Liver (tissue), 9 donors: Measurements from ENCODE around the gene NUDT22. TPM values are rescaled to one million over a fixed set of nuclear protein-coding genes. Genes with fewer than 3 reads are reported as not detected.

Experiments
- DNase-seq: peaks from one replicate; pipeline ENCODE4 v3.0.0-alpha.2; 2017; ENCODE audit warnings: low spot score
- H3K27ac ChIP-seq, 2 donors: one replicate each; pipeline ENCODE4 v1.7.0; 2013; ENCODE audit warnings: inconsistent platforms in 2 of 2, low read length in 2 of 2, control low read depth in 1 of 2, low read depth in 1 of 2, mild to moderate bottlenecking in 1 of 2
- H3K27me3 ChIP-seq, 4 donors: one replicate each; pipeline versions ENCODE4 v1.6.1 to v1.7.0; 2013; ENCODE audit warnings: low read length in 3 of 4, inconsistent platforms in 1 of 4, mild to moderate bottlenecking in 1 of 4, moderate library complexity in 1 of 4; ENCODE audit not compliant: control insufficient read depth in 4 of 4, insufficient read depth in 4 of 4
- H3K36me3 ChIP-seq, 4 donors: one replicate each; pipeline versions ENCODE4 v1.6.1 to v1.7.0; 2013; ENCODE audit warnings: low read length in 3 of 4, mild to moderate bottlenecking in 3 of 4, low read depth in 1 of 4, moderate library complexity in 1 of 4; ENCODE audit not compliant: control insufficient read depth in 4 of 4, insufficient read depth in 3 of 4
- H3K4me1 ChIP-seq, 4 donors: one replicate each; pipeline versions ENCODE4 v1.6.1 to v1.7.0; 2013; ENCODE audit warnings: low read length in 3 of 4, mild to moderate bottlenecking in 3 of 4, moderate library complexity in 1 of 4; ENCODE audit not compliant: control insufficient read depth in 4 of 4, insufficient read depth in 4 of 4
- H3K4me3 ChIP-seq, 3 donors: one replicate each; pipeline versions ENCODE4 v1.6.1 to v1.7.0; 2013; ENCODE audit warnings: low read length in 3 of 3, control low read depth in 1 of 3, low read depth in 1 of 3, mild to moderate bottlenecking in 1 of 3
- H3K9ac ChIP-seq, 2 donors: one replicate each; pipeline ENCODE4 v1.7.0; 2013; ENCODE audit warnings: low read length in 2 of 2, mild to moderate bottlenecking in 2 of 2, moderate library complexity in 2 of 2, control low read depth in 1 of 2, low read depth in 1 of 2
- H3K9me3 ChIP-seq, 4 donors: one replicate each; pipeline versions ENCODE4 v1.6.1 to v1.7.0; 2013; ENCODE audit warnings: low read length in 3 of 4; ENCODE audit not compliant: control insufficient read depth in 4 of 4
- CTCF ChIP-seq: fragments of 150-350 bp; IDR thresholded peaks from 2 replicates; pipeline ENCODE4 v1.5.1; 2017; ENCODE audit warnings: improper control_type of control experiment, low read depth, low read length; ENCODE audit not compliant: missing input control
- EGR1 ChIP-seq, 2 donors: IDR thresholded peaks; 2 replicates each; pipeline ENCODE4 v1.6.1; 2016 to 2018; ENCODE audit warnings: antibody characterized with exemption in 2 of 2, low read depth in 2 of 2
- FOXA1 ChIP-seq: IDR thresholded peaks from 2 replicates; pipeline ENCODE4 v1.6.1; 2016; ENCODE audit warnings: antibody characterized with exemption
- GABPA ChIP-seq, 2 donors: IDR thresholded peaks in 1 of 2; conservative IDR thresholded peaks in 1 of 2; 2 replicates each; pipeline ENCODE4 v1.6.1; 2016; ENCODE audit warnings: antibody characterized with exemption in 2 of 2, mild to moderate bottlenecking in 1 of 2, moderate library complexity in 1 of 2
- HNF4A ChIP-seq, 2 donors: conservative IDR thresholded peaks; 2 replicates each; pipeline ENCODE4 v1.6.1; 2016; ENCODE audit warnings: antibody characterized with exemption in 2 of 2, mild to moderate bottlenecking in 2 of 2
- HNF4G ChIP-seq: IDR thresholded peaks from 2 replicates; pipeline ENCODE4 v1.6.1; 2016; ENCODE audit warnings: antibody characterized with exemption
- MAX ChIP-seq: IDR thresholded peaks from 2 replicates; pipeline ENCODE4 v1.6.1; 2016; ENCODE audit warnings: antibody characterized with exemption
- NR2F2 ChIP-seq: IDR thresholded peaks from 2 replicates; pipeline ENCODE4 v1.6.1; 2016; ENCODE audit warnings: antibody characterized with exemption
- RAD21 ChIP-seq, 2 donors: IDR thresholded peaks; 2 replicates each; pipeline ENCODE4 v1.6.1; 2016; ENCODE audit warnings: antibody characterized with exemption in 2 of 2, mild to moderate bottlenecking in 2 of 2
- RXRA ChIP-seq, 2 donors: IDR thresholded peaks; 2 replicates each; pipeline ENCODE4 v1.6.1; 2017 to 2018; ENCODE audit warnings: antibody characterized with exemption in 2 of 2, mild to moderate bottlenecking in 1 of 2
- SP1 ChIP-seq: IDR thresholded peaks from 2 replicates; pipeline ENCODE4 v1.6.1; 2018; ENCODE audit warnings: antibody characterized with exemption, mild to moderate bottlenecking
- TAF1 ChIP-seq: conservative IDR thresholded peaks from 2 replicates; pipeline ENCODE4 v1.6.1; 2016; ENCODE audit warnings: antibody characterized with exemption, mild to moderate bottlenecking
- YY1 ChIP-seq: IDR thresholded peaks from 2 replicates; pipeline ENCODE4 v1.6.1; 2016; ENCODE audit warnings: antibody characterized with exemption, mild to moderate bottlenecking
- ZBTB33 ChIP-seq: IDR thresholded peaks from 2 replicates; pipeline ENCODE4 v1.6.1; 2016; ENCODE audit warnings: antibody characterized with exemption
- WGBS: extraction: QIAGEN DNeasy Blood & Tissue Kit; methylation state at CpG from one replicate; pipeline ENCODE4 v1.1.7; 2013; 5-methylcytosine and 5-hydroxymethylcytosine counted together
- polyA plus RNA-seq, 2 donors: library from polyadenylated mRNA; stranded (reverse) in 1 of 2; unstranded in 1 of 2; fragments of 200-250 nt in 1 of 2; fragments of >200 nt in 1 of 2; fragmentation: Nextera tagmentation in 1 of 2; extraction: Ambion mirVana in 1 of 2; gene quantifications; one replicate each; pipeline versions ENCODE4 v1.2.1 to v1.2.3, GENCODE V29; 2013 to 2015
- total RNA-seq, 2 donors: library from RNA; depleted of rRNA; stranded (reverse); fragments of >200 nt; gene quantifications; one replicate each; pipeline ENCODE4 v1.2.3, GENCODE V29; 2014
- TF ChIP-seq, protein P1 (sequence below): IDR thresholded peaks from 2 replicates; pipeline ENCODE4 v1.6.1; 2016; ENCODE audit warnings: antibody characterized with exemption, mild to moderate bottlenecking
- donor health status: healthy.
- donor health status: healthy.
- donor health status: healthy.
- donor health status: healthy.
- donor health status: healthy.

NUDT22 gene
- total and polyA plus RNA-seq, 4 donors: 20.0 to 47.8 (median 41.2) TPM

DNA sequence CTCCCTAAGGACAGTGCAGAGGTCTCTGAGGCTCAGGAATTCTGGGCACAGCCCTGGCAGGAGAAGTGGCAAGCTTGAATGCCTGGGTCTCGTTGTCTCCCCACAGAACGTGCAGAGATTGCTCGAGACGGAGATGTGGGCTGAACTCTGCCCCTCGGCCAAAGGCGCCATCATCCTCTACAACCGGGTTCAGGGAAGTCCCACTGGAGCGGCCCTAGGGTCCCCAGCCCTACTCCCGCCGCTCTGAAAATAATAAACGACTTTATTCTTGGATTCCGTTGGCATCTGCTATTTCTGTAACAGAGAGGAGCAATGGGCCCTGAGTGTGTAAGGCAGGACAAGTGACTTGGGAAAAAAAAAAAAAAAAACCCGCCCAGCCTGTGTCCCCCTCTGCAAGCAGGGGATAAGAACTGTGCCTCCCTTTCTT, 3.7 kb downstream of the NUDT22 start:
- Histone ChIP-seq H3K36me3 (no peaks in the 10 kb centered on the region), H3K4me1 (peaks cover 17 to 53% (median 33%) of the 10 kb centered on the region in 4 donors), H3K9ac (peak overlapping the region; percentile 27 to 80), H3K27me3 (no peaks in the 10 kb centered on the region), H3K27ac (peak overlapping the region; percentile 88 to 92), H3K9me3 (no peaks in the 10 kb centered on the region), H3K4me3 (peak overlapping the region; percentile 67 to 79 (median 79))
- no peak for DNase-seq
- 48% methylated on average over 13 of the region's 13 CpGs for WGBS
- no peak for TF ChIP-seq TAF1
- TF ChIP-seq EGR1 (IDR thresholded peaks at IDR 0.05; ENCODE audit: low read depth in 2 of 2): no peak
- TF ChIP-seq MAX: no peak
- no peak for TF ChIP-seq ZBTB33
- TF ChIP-seq RAD21 (IDR thresholded peaks at IDR 0.05): no peak
- TF ChIP-seq YY1: no peak
- TF ChIP-seq GABPA (IDR thresholded peaks at IDR 0.05 in 1 of 2, conservative IDR thresholded peaks at IDR 0.05 in 1 of 2): no peak
- TF ChIP-seq, protein P1, sequence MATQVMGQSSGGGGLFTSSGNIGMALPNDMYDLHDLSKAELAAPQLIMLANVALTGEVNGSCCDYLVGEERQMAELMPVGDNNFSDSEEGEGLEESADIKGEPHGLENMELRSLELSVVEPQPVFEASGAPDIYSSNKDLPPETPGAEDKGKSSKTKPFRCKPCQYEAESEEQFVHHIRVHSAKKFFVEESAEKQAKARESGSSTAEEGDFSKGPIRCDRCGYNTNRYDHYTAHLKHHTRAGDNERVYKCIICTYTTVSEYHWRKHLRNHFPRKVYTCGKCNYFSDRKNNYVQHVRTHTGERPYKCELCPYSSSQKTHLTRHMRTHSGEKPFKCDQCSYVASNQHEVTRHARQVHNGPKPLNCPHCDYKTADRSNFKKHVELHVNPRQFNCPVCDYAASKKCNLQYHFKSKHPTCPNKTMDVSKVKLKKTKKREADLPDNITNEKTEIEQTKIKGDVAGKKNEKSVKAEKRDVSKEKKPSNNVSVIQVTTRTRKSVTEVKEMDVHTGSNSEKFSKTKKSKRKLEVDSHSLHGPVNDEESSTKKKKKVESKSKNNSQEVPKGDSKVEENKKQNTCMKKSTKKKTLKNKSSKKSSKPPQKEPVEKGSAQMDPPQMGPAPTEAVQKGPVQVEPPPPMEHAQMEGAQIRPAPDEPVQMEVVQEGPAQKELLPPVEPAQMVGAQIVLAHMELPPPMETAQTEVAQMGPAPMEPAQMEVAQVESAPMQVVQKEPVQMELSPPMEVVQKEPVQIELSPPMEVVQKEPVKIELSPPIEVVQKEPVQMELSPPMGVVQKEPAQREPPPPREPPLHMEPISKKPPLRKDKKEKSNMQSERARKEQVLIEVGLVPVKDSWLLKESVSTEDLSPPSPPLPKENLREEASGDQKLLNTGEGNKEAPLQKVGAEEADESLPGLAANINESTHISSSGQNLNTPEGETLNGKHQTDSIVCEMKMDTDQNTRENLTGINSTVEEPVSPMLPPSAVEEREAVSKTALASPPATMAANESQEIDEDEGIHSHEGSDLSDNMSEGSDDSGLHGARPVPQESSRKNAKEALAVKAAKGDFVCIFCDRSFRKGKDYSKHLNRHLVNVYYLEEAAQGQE: no peak
- TF ChIP-seq RXRA (IDR thresholded peaks at IDR 0.05): no peak
- TF ChIP-seq FOXA1: no peak

DNA sequence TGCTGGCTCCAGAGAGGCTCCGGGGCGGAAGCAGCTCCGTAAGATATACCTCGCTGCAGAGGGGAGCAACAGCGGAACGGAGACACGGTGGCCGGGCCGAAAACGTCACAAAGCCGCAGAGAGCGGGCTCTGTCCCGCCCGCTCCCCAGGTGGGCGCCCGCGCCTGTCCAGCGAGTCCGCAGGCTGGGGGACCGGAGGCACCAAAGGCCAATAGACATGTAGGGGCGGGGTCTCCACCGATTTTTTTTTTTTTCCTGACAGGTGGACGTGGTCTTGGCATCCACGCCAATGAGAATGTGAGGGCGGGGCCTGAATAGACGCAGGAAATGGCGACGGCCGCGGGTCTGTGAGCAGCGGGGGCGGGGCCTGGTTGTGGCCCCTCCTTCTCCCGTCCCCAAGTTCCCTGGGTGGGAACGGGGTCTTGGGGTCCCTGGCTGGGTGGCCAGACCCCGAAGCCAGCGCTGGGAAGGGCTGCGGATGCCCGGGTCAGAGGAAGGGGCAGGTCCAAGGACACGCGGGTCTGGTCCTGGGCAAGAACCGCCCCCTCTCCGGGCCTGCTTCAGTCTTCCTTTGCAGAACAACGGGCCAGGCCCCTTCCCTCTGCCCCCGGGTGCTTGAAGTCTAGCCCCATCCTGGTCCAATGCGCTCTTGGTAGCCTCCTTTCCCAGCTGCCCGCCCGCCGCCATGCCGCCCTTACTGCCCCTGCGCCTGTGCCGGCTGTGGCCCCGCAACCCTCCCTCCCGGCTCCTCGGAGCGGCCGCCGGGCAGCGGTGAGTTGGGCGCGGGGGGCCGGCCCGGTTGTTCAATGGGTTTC, 4.3 kb downstream of the NUDT22 start, which contains the start of gene DNAJC4:
TSS of gene DNAJC4 (plus strand) at position 378 of the 814 bp plus-strand sequence. CDS start at position 685, 307 bp downstream.
- Histone ChIP-seq H3K9ac (peak within 1 kb of the TSS; percentile 51 to 80), H3K36me3 (no peaks in the 10 kb centered on the region), H3K27ac (peak within 1 kb of the TSS; percentile 88 to 92), H3K27me3 (no peaks in the 10 kb centered on the region), H3K4me3 (peak within 1 kb of the TSS; percentile 67 to 79 (median 79)), H3K9me3 (no peaks in the 10 kb centered on the region), H3K4me1 (peaks cover 18 to 51% (median 33%) of the 10 kb centered on the region in 4 donors)
- WGBS: under 1% methylated on average over 62 of the region's 62 CpGs
- DNase-seq: peak; percentile 90
- TF ChIP-seq, protein P1: peak; percentile 15
- no peak for TF ChIP-seq CTCF
- TF ChIP-seq HNF4G: no peak
- peak; percentile 20 to 23 for TF ChIP-seq RXRA (IDR thresholded peaks at IDR 0.05)
- TF ChIP-seq TAF1: no peak
- peak; percentile 18 for TF ChIP-seq FOXA1
- peak; percentile 69 for TF ChIP-seq SP1
- peak; percentile 95 for TF ChIP-seq YY1
- TF ChIP-seq HNF4A (conservative IDR thresholded peaks at IDR 0.05): peak; percentile 9 to 19
- peak in 1 of 2 donors; percentile 75 for TF ChIP-seq GABPA (IDR thresholded peaks at IDR 0.05 in 1 of 2, conservative IDR thresholded peaks at IDR 0.05 in 1 of 2)
- TF ChIP-seq MAX: no peak
- no peak for TF ChIP-seq EGR1 (IDR thresholded peaks at IDR 0.05; ENCODE audit: low read depth in 2 of 2)
- TF ChIP-seq NR2F2: no peak
- TF ChIP-seq ZBTB33: no peak
